Activated T-helper 1 cell treated with anti-CD3 and anti-CD28 coated beads, Interleukin-2, amount 50 U/mL, for 16 hours (primary cell): ENCODE data around the gene ACBD3.

Experiments used
- DNase-seq, 2 donors: peaks; one replicate each; pipeline ENCODE4 v3.0.0-alpha.2; 2020; ENCODE audit warnings: low read depth in 1 of 2, low spot score in 1 of 2

ACBD3 gene

GRCh38 chr1:226116673-226117072, 69.9 kb downstream of the ACBD3 start:
- DNase-seq, result no peak

- no peak for DNase-seq
Measured at GRCh38 chr1:226112626-226113025, 73.9 kb downstream of the ACBD3 start.

DNA sequence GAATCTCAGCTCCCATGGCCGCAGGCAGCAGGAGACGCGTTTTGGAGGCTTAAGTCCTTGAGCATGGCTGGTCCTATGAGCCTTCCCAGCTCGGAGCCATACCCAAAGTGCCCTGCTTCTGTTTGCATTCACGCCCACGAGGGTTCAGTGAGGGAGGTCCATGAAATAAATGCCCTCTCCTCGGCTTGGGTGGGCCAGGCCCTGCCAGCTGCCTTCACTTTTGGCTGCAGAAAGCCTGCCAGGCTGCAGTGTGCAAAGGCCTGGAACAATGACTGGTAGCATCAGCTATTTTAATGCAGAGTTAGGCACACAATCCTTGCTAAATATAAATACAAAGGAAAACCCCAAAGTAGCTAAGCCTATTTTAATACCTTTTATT, 74.7 kb downstream of the ACBD3 start:
- DNase-seq, result no peak

DNA sequence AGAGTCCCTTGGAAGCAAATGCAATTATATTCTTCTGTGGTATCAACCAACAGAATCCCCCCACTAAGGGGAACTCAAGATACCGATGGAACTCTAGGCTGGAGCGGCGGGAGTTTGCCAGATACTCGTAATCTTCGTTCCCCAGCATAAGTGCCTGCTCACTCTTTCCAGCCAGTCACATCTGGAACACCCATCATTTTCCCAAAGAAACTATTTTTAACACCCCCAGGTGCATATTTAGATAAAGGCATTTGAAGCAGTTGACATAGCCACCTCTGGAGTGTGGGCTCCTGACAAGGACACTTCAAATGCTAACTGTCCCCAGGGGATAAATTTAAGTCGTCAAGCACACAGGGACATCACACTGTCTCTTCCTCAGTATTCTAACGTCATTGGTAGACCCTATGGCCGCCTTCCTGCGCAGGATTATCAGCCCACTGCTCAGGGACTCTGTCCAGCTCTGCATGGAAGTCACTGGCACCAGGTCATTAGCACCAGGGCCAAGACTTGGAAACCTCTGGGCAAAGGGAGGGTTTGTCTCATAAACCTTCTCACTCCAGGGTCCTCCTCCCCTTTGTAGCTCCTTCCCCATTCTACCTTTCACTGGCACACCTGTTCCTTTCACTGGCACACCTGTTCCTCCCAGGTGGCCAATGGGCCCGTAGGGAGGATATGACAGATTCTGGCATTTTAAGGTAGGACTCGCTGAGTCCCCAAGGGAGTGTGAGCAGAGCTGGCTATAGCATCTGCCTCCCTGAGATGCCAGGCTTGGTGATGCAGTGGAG, 75.3 kb downstream of the ACBD3 start:
- DNase-seq, result no peak

DNA sequence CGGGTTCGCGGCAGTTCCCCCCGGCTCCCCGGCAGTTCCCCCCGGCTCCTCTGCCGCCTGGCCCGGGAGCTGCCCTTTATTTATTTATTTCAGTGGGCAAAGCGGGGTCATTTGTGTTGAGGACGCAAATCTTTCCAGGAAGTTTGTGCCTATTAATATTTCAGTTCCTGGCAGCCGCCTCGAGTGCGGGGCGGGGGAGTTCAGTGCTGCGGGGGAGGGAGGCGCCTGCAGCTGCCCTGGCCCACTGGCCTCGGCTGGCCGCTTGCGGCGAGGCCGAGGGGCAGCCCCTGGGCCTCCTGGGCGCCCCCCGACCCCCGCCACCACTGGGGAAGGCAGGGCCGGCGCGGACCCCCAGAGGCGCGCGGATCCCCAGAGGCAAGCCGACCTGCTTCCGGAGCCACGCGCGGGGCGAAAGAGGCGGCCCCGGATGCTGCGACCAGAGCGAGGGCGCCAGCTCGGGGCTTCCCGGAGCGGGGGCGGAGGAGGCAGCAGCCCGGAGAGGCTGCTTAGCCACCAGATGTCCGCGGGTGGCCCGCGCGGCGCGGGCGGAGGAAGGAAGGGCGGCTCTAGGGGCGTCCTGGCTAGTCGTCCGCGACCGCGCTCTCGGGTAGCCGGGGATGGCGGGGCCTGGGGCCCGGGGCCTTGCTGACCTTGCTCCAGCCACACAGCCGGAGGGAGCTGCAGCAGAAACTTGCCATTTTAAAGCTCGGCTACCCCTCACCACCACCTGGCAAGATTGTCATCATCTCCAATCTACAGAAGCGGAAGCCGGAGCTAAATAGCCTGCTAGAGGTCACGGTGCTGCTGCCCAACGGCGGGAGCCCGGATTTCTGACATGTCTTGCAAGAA, 76.1 kb downstream of the ACBD3 start:
- peak in 1 of 2 donors; percentile 41 for DNase-seq

DNA sequence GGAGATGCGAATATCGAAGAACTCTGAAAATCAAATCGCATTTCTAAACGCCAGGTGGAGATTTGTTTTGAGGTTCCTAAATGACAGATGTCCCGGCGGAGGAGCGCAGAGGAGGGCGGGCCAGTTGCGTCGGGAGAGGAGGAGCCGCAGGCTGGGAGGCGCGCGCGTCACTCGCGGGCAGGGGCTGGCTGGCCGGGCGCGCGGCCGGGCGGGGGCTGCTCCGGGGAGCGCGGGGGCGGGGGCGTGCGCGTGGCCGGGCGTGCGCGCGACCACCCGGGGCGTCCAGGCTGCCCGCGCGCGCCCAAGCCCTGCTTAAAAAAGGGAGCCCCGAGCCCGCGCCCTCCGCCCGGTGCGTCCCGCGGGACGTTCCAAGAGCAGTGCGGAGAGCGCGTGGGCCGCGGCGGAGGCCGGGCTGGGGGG, 76.7 kb downstream of the ACBD3 start:
- peak; percentile 29 to 67 for DNase-seq

DNA sequence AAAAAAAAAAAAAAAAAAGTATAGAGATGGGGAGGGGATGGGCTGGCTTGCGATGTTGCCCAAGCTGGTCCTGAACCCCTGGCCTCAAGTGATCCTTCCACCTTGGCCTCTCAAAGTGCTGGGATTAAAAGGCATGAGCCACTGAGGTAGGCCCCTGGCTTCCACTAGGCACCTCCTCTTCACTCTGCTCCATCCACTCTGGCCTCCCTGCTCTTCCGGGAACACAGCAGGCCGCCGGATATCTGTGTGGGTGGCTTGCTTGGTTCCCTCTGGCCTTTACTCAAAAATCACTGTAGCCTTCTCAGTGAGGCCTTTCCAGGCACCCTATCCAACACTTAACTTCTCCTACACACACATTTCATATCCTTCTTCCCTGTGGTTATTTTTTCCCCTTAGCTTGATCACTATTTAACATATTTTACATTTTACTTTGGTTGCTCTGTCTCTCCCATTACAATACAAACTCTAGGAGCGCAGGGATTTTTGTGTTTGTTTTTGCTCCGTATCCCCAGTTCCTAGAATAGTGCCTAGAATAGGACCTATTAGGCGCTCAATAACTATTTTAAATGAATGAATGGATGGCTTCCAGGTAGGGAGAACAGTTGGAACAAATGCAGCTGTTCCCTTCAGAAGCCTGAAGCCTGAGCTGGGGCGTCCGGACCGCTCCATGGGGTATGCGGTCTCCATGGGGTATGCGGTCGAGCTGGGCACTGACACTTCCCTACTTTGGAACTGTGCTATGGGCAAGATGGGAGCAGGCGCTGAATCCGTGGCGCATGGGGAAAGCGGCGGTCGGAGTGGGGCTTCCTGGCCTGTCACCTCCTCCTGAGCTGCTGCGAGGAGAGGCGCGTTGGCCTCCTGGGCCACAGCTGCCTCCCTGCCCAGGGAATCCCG, 77.4 kb downstream of the ACBD3 start:
- DNase-seq, result no peak

DNA sequence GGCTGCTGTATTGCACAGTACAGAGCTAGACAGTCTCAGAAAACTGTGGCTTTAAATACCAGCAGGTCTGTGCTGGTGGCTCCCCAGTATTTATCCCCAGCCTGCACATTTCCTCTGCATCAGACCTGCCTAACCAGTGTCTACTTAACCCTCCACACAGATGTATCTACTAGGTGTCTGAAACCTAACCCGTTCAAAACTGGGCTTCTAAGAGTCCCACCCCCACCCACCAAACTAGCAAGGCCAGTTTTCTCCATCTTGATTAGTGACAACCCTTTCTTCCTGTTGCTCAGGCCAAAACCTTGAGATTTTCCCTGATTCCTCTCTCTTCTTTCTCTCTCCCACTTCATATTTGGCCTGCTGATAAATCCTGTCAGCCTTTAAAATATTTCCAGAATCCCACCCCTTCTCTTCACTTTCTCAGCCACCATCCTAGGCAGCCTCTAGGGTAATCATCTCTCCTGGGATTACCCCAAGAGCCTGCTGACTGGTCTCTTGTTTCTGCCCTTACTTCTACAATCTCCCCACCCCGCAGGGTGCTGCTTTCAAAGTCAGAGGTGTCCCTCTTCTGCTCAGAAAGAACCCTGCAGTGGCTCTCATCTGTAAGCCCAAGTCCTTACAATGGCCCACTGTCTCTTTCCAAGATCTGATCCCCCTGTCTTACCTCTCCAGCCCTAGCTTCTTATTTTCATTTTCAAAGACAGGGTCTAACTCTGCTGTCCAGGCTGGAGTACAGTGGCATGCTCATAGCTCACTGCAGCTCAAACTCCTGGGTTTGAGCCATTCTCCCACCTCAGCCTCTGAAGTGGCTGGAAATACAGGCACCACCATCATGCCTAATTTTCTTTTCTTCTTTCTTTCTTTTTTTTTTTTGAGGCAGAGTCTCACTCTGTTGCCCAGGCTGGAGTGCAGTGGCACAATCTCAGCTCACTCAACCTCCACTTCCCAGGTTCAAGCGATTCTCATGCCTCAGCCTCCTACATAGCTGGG, 78.8 kb downstream of the ACBD3 start:
- no peak for DNase-seq

GRCh38 chr1:226104671-226105121, 81.8 kb downstream of the ACBD3 start:
- no peak for DNase-seq

DNA sequence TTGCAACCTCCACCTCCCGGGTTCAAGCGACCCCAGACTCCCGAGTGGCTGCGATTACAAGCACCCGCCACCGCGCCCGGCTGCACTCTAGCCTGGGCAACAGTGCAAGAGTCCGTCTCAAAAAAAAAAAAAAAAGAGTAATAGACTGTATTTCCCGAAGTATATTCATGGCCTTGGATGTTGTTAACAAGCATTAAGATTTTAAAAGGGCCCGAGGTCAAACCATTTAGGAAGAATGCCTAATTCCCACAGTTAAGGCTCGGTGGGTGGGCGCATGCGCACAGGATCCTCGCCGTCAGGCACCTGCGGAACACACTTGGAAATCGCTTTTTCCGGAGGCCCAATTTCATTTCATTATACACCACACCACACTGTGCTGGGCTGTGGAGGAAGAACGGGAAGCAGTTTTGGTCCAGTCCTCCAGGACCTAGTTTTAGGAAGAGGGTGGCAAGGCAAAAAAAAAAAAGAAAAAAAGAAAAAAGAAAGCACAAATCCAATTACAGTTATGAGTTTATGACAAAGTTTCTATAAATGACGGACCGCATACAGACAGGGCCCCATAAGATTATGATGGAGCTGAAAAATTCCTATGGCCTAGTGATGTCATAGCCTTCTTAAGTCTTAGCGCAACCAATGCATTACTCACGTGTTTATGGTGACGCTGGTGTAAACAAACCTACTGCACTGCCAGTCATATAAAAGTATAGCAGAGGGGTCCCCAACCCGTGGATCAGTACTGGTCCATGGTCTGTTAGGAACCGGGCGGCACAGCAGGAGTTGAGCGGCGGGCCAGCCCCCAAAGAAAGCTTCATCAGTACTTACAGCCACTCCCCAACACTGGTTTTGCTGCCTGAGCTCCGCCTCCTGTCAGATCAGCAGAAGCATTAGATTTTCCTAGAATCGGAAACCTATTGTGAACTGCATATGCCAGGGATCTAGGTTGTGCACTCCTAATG, 85.8 kb downstream of the ACBD3 start:
- DNase-seq, result no peak

DNA sequence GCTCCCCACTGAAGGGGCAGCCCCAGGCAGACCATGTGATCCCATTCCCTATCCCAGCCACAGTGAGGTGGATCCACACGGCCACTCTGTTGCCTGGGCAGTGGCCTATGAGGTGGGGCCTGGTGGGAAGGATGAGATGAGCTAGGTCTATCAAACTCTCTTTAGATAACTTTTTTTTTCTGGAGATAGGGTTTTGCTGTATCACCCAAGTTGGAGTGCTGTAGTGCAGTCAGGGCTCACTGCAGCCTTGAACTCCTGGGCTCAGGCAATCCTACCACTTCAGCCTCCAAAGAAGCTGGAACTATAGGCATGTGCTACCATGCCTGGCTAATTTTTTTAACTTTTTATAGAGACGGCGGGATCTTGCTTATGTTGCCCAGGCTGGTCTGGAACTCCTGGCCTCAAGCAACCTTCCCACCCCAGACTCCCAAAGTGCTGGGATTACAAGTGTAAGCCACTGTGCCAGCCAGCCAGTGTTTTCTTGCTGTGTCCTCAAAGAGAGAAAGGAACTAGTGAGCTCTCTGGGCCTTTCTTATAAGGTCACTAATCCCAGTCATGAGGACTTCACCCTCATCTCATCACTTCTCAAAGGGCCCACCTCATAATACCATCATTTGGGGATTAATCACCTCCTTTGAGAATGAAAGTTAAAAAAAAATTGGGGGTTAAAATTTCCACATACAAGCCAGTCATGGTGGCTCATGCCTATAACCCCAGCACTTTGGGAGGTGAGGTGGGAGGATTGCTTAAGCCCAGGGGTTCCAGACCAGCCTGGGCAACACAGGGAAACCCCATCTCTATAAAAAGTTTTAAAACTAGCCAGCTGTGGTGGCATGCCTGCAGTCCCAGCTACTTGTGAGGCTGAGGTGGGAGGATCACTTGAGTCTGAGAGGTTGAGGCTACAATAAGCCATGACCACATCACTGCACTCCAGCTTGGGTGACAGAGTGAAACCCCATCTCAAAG, 87.4 kb downstream of the ACBD3 start:
- no peak for DNase-seq

DNA sequence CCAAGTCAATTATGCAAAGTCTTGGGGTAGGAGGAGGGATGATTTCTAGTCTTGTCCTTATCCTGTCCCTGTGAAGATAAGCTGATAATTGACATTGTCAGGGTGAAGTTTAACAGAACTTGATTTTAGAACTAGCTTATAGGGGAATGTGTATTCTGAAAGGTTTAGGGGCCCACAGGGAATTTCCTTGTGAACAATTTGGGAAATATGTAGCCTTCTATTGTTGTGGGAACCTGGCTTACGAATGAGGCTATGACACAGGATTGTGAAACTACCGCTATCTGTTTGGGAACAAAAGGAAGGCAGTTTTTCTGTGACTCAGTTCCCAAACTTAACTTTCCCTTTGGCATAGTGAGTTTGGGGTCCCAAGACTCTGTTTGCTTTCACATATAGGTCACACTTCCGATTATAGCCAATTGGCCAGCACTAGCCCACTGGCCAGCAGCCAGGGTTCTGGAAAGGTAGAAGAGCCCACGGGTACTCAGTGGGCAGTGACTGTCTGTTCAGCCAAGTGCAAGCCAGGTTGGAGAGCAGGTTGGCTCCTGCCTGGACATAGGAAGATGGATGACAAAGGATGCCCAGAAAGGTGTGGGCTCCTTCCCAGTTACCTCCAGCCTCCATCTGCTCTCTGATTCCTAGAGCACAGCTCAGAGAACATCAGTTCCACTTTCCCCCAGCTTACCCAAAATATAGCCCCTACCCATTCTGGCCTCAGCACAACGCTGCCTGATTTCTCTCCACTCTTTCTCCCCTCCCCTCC, 88.5 kb downstream of the ACBD3 start:
- no peak for DNase-seq

DNA sequence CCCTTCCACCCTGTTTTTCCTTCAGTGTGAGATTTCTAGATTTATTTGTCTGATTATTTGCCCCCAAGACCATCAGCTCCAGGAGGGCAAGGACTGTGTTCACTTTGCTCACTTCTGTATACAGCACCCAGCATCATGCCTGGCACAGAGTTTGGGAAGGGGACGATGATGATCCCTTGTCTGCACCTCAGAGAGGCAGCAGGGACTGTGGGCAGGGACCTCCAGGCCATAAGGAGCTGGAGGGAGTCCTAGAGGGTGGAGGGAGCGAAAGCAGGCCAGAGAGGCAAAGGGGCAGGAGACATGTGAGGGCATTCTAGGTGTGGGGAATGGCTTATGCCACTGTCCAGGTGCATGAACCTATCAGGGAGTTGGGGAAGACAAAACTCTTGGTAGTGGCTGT, 91.3 kb downstream of the ACBD3 start:
- no peak for DNase-seq
